ENCODE data around the gene RD3L. TPM values are rescaled to one million over a fixed set of nuclear protein-coding genes. Genes with fewer than 3 reads are reported as not detected.

The RD3L gene
- total and polyA plus RNA-seq, 2 of the 13 experiments (the other 11 are each of a cell fraction or from before 2014, with no cell fraction given) = not detected

DNA sequence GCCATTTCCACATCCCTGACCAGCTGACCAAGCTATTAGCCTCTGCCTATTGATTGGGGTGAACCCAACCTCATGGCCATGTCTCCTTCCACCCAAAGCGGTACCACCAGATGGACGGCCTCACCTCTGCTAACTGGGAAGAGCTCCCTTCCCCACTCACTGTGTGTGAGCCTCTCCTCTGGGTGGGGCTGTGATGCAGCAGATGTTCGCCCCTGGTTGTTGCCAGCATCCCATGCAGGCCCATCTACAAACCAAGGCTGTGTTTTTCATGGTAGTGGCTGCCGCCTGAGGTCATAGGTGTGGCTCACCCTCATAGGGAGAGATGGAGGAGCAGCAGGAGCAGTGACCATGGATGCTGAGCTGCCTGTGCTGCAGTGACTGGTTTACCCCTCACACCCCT lies 47.6 kb upstream of the RD3L start:
- Histone ChIP-seq H3K4me3 (replicated peaks in 1 of 3; ENCODE audit: insufficient read depth in 1 of 3, low read depth in 2 of 3, low read length in 3 of 3) (no peak overlapping the region), H3K36me3 (replicated peaks in 1 of 2; ENCODE audit: control insufficient read depth in 1 of 2, insufficient read depth in 2 of 2, low read length in 2 of 2) (no peaks in the 10 kb centered on the region), H3K27ac (ENCODE audit: extremely low read length, insufficient read depth, low read length) (no peak overlapping the region), H4K20me1 (ENCODE audit: insufficient read depth, low read length) (no peaks in the 10 kb centered on the region), H3K4me2 (ENCODE audit: low read depth, low read length) (no peak overlapping the region), H3K9me3 (ENCODE audit: low read length) (peaks cover 8% of the 10 kb centered on the region; the same call in 1 of the 2 replicates), H3K9ac (ENCODE audit: insufficient read depth, low read depth, low read length) (no peak overlapping the region), H2AFZ (ENCODE audit: low read length) (no peak overlapping the region), H3K4me1 (ENCODE audit: insufficient read depth, low read length) (no peaks in the 10 kb centered on the region), H3K79me2 (ENCODE audit: insufficient read depth, low read length) (no peaks in the 10 kb centered on the region), H3K27me3 (ENCODE audit: control insufficient read depth in 1 of 2, insufficient read depth in 2 of 2, low read length in 2 of 2) (peaks cover 0 to 26% of the 10 kb centered on the region in 2 experiments; a peak in 2 of 5 replicates)
- POLR2A ChIA-PET = no interaction called here
- CTCF ChIA-PET (ENCODE audit: low intra/inter-chr PET ratio, low total read pairs) = no interaction called here
- no peak for TF ChIP-seq ZBTB1 (CRISPR knock-in tag; IDR thresholded peaks at IDR 0.05; ENCODE audit: borderline replicate concordance)
- TF ChIP-seq THAP7 (CRISPR knock-in tag; IDR thresholded peaks at IDR 0.05) = no peak
- TF ChIP-seq MLXIP (CRISPR knock-in tag; IDR thresholded peaks at IDR 0.05; ENCODE audit: borderline replicate concordance) = no peak
- no peak for TF ChIP-seq ZFX (CRISPR knock-in tag; IDR thresholded peaks at IDR 0.05; ENCODE audit: low read depth)
- TF ChIP-seq, protein P1, sequence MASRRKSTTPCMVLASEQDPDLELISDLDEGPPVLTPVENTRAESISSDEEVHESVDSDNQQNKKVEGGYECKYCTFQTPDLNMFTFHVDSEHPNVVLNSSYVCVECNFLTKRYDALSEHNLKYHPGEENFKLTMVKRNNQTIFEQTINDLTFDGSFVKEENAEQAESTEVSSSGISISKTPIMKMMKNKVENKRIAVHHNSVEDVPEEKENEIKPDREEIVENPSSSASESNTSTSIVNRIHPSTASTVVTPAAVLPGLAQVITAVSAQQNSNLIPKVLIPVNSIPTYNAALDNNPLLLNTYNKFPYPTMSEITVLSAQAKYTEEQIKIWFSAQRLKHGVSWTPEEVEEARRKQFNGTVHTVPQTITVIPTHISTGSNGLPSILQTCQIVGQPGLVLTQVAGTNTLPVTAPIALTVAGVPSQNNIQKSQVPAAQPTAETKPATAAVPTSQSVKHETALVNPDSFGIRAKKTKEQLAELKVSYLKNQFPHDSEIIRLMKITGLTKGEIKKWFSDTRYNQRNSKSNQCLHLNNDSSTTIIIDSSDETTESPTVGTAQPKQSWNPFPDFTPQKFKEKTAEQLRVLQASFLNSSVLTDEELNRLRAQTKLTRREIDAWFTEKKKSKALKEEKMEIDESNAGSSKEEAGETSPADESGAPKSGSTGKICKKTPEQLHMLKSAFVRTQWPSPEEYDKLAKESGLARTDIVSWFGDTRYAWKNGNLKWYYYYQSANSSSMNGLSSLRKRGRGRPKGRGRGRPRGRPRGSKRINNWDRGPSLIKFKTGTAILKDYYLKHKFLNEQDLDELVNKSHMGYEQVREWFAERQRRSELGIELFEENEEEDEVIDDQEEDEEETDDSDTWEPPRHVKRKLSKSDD (CRISPR knock-in tag; IDR thresholded peaks at IDR 0.05; ENCODE audit: low read depth) = no peak
- FAIRE-seq (no peak), ATAC-seq (no peak), DNase-seq (ENCODE audit: low spot score) (no peak)
- intact Hi-C loops (cut with micrococcal nuclease; ENCODE audit: unreplicated experiment) (no loop called here), in situ Hi-C loops (cut with HindIII; ENCODE audit: extremely low pct_ligation_motif_present, low pct_unique_long_range_greater_than_20kb) (no loop called here)
- no TSS peak for BruUV-seq (replicated peaks)
- 28% methylated on average over 3 of the region's 4 CpGs for WGBS (ENCODE audit: low lambda C conversion rate)
